ENCODE measurements around the gene RCOR1. TPM values are rescaled to one million over a fixed set of nuclear protein-coding genes. Genes with fewer than 3 reads are reported as not detected.

Gene RCOR1
- total RNA-seq, 3 donors from 2014 or later (not counting 1 experiment from before 2014, with no cell fraction given) = 20.3 to 36.5 (median 21.8) TPM

DNA sequence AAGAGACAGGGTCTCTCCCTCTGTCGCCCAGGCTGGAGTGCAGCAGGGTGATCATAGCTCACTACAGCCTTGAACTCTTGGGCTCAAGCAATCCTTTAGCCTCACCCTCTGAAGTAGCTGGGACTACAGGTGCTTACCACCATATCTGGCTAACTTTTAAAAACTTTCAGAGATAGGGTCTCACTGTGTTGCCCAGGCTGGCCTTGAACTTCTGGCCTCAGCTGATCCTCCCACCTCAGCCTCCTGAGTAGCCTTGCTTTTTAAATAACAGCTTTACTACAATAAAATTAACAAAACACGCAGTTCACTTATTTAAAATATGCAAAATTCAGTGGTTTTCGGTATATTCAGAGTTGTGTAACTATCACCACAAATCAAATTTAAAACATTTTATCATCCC is 79.0 kb downstream of the RCOR1 start:
- Mint-ChIP-seq H3K4me1 (peaks cover 15 to 25% of the 10 kb centered on the region in 2 donors), H3K4me3 (no peak overlapping the region), H3K27ac (no peak overlapping the region), H3K27me3 (ENCODE audit: low read depth in 2 of 2) (no peaks in the 10 kb centered on the region), H3K36me3 (no peaks in the 10 kb centered on the region), H3K9me3 (no peaks in the 10 kb centered on the region)
- no peaks in the 10 kb centered on the region for H3K9me3 ChIP-seq (ENCODE audit: control insufficient read depth, insufficient read depth, low read length)
- no peak overlapping the region for H3K27ac ChIP-seq (ENCODE audit: low read length)
- H3K36me3 ChIP-seq (ENCODE audit: control insufficient read depth, insufficient read depth, low read length) = no peaks in the 10 kb centered on the region
- no peaks in the 10 kb centered on the region for H3K27me3 ChIP-seq (ENCODE audit: control insufficient read depth, insufficient read depth, low read length)
- WGBS (ENCODE audit: insufficient coverage) = 98% methylated on average over 3 of the region's 3 CpGs
- no peaks in the 10 kb centered on the region for H3K4me1 ChIP-seq (ENCODE audit: control insufficient read depth, insufficient read depth, low read length)
- TF ChIP-seq, protein P1, sequence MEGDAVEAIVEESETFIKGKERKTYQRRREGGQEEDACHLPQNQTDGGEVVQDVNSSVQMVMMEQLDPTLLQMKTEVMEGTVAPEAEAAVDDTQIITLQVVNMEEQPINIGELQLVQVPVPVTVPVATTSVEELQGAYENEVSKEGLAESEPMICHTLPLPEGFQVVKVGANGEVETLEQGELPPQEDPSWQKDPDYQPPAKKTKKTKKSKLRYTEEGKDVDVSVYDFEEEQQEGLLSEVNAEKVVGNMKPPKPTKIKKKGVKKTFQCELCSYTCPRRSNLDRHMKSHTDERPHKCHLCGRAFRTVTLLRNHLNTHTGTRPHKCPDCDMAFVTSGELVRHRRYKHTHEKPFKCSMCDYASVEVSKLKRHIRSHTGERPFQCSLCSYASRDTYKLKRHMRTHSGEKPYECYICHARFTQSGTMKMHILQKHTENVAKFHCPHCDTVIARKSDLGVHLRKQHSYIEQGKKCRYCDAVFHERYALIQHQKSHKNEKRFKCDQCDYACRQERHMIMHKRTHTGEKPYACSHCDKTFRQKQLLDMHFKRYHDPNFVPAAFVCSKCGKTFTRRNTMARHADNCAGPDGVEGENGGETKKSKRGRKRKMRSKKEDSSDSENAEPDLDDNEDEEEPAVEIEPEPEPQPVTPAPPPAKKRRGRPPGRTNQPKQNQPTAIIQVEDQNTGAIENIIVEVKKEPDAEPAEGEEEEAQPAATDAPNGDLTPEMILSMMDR (IDR thresholded peaks at IDR 0.05) = no peak
- DNase-seq (no peak), ATAC-seq (no peak)
- H3K4me3 ChIP-seq (ENCODE audit: low read length) = no peak overlapping the region
- intact Hi-C loops (cut with micrococcal nuclease) = no loop called here

DNA sequence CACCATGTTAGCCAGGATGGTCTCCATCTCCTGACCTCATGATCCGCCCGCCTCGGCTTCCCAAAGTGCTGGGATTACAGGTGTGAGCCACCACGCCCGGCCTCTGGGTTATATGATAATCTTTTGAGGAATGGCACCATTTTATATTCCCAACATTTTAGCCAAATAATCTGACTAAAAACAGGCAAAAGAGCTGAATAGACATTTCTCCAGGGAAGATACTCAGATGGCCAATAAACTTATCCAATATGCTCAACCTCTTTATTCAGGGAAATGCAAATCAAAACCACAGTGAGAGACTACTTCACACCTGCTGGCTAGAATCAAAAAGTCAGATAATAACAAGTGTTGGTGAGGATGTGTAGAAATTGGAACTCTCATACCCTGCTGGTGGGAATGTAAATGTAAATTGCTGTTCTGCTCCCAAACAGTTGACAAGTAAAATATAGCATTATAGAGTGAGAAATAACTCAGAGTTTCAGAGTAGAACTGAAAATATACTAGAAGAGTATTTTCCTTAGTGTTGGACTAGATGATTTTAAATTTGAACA is 80.0 kb downstream of the RCOR1 start:
- H3K27me3 ChIP-seq (ENCODE audit: control insufficient read depth, insufficient read depth, low read length) = no peaks in the 10 kb centered on the region
- no peak overlapping the region for H3K4me3 Mint-ChIP-seq

GRCh38 chr14:102675396-102675795 is 82.9 kb downstream of the RCOR1 start:
- H3K27ac Mint-ChIP-seq = no peak overlapping the region
- Histone ChIP-seq H3K36me3 (ENCODE audit: control insufficient read depth, insufficient read depth, low read length) (no peaks in the 10 kb centered on the region), H3K9me3 (ENCODE audit: control insufficient read depth, insufficient read depth, low read length) (no peaks in the 10 kb centered on the region), H3K27ac (ENCODE audit: low read length) (no peak overlapping the region), H3K4me1 (ENCODE audit: control insufficient read depth, insufficient read depth, low read length) (no peaks in the 10 kb centered on the region), H3K4me3 (ENCODE audit: low read length) (no peak overlapping the region), H3K27me3 (ENCODE audit: control insufficient read depth, insufficient read depth, low read length) (no peaks in the 10 kb centered on the region)
- WGBS (ENCODE audit: insufficient coverage) = 95% methylated on average over 3 of the region's 3 CpGs
- no peak for ATAC-seq
- TF ChIP-seq, protein P1 (IDR thresholded peaks at IDR 0.05) = no peak
- peaks cover 0 to 5% of the 10 kb centered on the region in 2 donors for H3K4me1 Mint-ChIP-seq
- intact Hi-C loops (cut with micrococcal nuclease) = no loop called here
- H3K4me3 Mint-ChIP-seq = no peak overlapping the region
- H3K27me3 Mint-ChIP-seq (ENCODE audit: low read depth in 2 of 2) = no peaks in the 10 kb centered on the region
- DNase-seq = no peak
- no peaks in the 10 kb centered on the region for H3K36me3 Mint-ChIP-seq
- no peaks in the 10 kb centered on the region for H3K9me3 Mint-ChIP-seq

More for the DNA sequence above, 80.0 kb downstream of the RCOR1 start:
- DNase-seq (no peak), ATAC-seq (no peak)
- Mint-ChIP-seq H3K27me3 (ENCODE audit: low read depth in 2 of 2) (no peaks in the 10 kb centered on the region), H3K9me3 (no peaks in the 10 kb centered on the region), H3K4me1 (peaks cover 14 to 25% of the 10 kb centered on the region in 2 donors), H3K36me3 (no peaks in the 10 kb centered on the region), H3K27ac (no peak overlapping the region)
- H3K27ac ChIP-seq (ENCODE audit: low read length) = no peak overlapping the region
- TF ChIP-seq, protein P1 (IDR thresholded peaks at IDR 0.05) = no peak
- H3K36me3 ChIP-seq (ENCODE audit: control insufficient read depth, insufficient read depth, low read length) = no peaks in the 10 kb centered on the region
- intact Hi-C loops (cut with micrococcal nuclease) = no loop called here
- H3K4me3 ChIP-seq (ENCODE audit: low read length) = no peak overlapping the region
- H3K4me1 ChIP-seq (ENCODE audit: control insufficient read depth, insufficient read depth, low read length) = no peaks in the 10 kb centered on the region
- no peaks in the 10 kb centered on the region for H3K9me3 ChIP-seq (ENCODE audit: control insufficient read depth, insufficient read depth, low read length)
- WGBS (ENCODE audit: insufficient coverage) = no CpG with 5 or more reads among the region's 5 CpGs

GRCh38 chr14:102678394-102678793 is 85.9 kb downstream of the RCOR1 start:
- Mint-ChIP-seq H3K36me3 (no peaks in the 10 kb centered on the region), H3K27me3 (ENCODE audit: low read depth in 2 of 2) (no peaks in the 10 kb centered on the region), H3K27ac (no peak overlapping the region), H3K4me3 (no peak overlapping the region), H3K9me3 (no peaks in the 10 kb centered on the region), H3K4me1 (peaks cover 0 to 12% of the 10 kb centered on the region in 2 donors)
- intact Hi-C loops (cut with micrococcal nuclease) = no loop called here
- ATAC-seq (no peak), DNase-seq (no peak)
- Histone ChIP-seq H3K4me1 (ENCODE audit: control insufficient read depth, insufficient read depth, low read length) (no peaks in the 10 kb centered on the region), H3K4me3 (ENCODE audit: low read length) (no peak overlapping the region), H3K9me3 (ENCODE audit: control insufficient read depth, insufficient read depth, low read length) (no peaks in the 10 kb centered on the region), H3K27me3 (ENCODE audit: control insufficient read depth, insufficient read depth, low read length) (no peaks in the 10 kb centered on the region), H3K36me3 (ENCODE audit: control insufficient read depth, insufficient read depth, low read length) (peaks cover 2% of the 10 kb centered on the region), H3K27ac (ENCODE audit: low read length) (no peak overlapping the region)
- 94% methylated on average over 2 of the region's 2 CpGs for WGBS (ENCODE audit: insufficient coverage)
- TF ChIP-seq, protein P1 (IDR thresholded peaks at IDR 0.05) = no peak

Measured in natural killer cell (primary cell).